GM12878 (cell line): Measurements from ENCODE around the gene CTNNA1. TPM values are rescaled to one million over a fixed set of nuclear protein-coding genes. Genes with fewer than 3 reads are reported as not detected.

ENCODE experiments used
- ATAC-seq: fragments of 200-7000 bp; cut with Tn5 transposase; 3 replicates; pipeline ENCODE4 v1.9.1; 2020; ENCODE audit warnings: mild to moderate bottlenecking, moderate library complexity
- BruUV-seq: library from RNA; stranded (reverse); fragments of 400-500 nt; replicated peaks from 2 replicates; lab custom pipeline; 2021; lab: Mats Ljungman, UMichigan
- CTCF ChIA-PET: fragments of 300-600 bp; sonication (Branson Sonifier 250); formaldehyde crosslinking; extraction: SDS; loops from one replicate; lab custom pipeline; 2021; ENCODE audit warnings: inconsistent platforms; lab: Yijun Ruan, JAX
- POLR2A ChIA-PET: fragments of 350-600 bp; formaldehyde crosslinking; extraction: SDS; loops from one replicate; lab custom pipeline; 2021; ENCODE audit warnings: inconsistent platforms; lab: Charles Lee
- RAD21 ChIA-PET: fragments of 300-600 bp; sonication (Branson Sonifier 250); formaldehyde crosslinking; loops from one replicate; lab custom pipeline; 2023; ENCODE audit warnings: antibody characterized with exemption; ENCODE audit not compliant: unreplicated experiment; lab: Charles Lee
- SMC1A ChIA-PET: fragments of 300-600 bp; sonication (Branson Sonifier 250); formaldehyde crosslinking; loops from one replicate; lab custom pipeline; 2023; ENCODE audit not compliant: unreplicated experiment, uncharacterized antibody; lab: Charles Lee
- DNase-seq: peaks from one replicate; pipeline ENCODE4 v3.0.0-alpha.2; 2011; ENCODE audit warnings: low read depth, low spot score
- FAIRE-seq: peaks from 3 replicates; lab custom pipeline; 2011; peaks lifted over from hg19 to GRCh38; lab: Jason Lieb, UNC
- H2AFZ ChIP-seq: 2 replicates; pipeline ENCODE4 v1.6.0; 2011; ENCODE audit warnings: low read depth, low read length, control low read depth; ENCODE audit not compliant: control insufficient read depth
- H3K27ac ChIP-seq: 2 replicates; pipeline ENCODE4 v1.5.1; 2011; ENCODE audit warnings: control low read depth; ENCODE audit not compliant: control insufficient read depth, insufficient read depth
- H3K27me3 ChIP-seq, 2 experiments: replicated peaks in 1 of 2; 2 replicates each; pipeline versions ENCODE4 v1.6.0 to v1.6.1; 2011; ENCODE audit warnings: low read length in 1 of 2; ENCODE audit not compliant: control insufficient read depth in 2 of 2, insufficient read depth in 2 of 2
- H3K36me3 ChIP-seq, 2 experiments: 2 replicates each; pipeline ENCODE4 v1.5.1; 2011; ENCODE audit warnings: low read length in 1 of 2; ENCODE audit not compliant: control insufficient read depth in 2 of 2, insufficient read depth in 2 of 2
- H3K4me1 ChIP-seq: 2 replicates; pipeline ENCODE4 v1.6.1; 2011; ENCODE audit warnings: mild to moderate bottlenecking, low read length, moderate library complexity, mixed read lengths; ENCODE audit not compliant: control insufficient read depth, insufficient read depth
- H3K4me2 ChIP-seq: 2 replicates; pipeline ENCODE4 v1.6.0; 2011; ENCODE audit warnings: control low read depth; ENCODE audit not compliant: control insufficient read depth, insufficient read depth
- H3K4me3 ChIP-seq: fragments of 200-600 bp; sonication (generic); 2 replicates; pipeline ENCODE4 v1.5.1; 2016
- H3K79me2 ChIP-seq: 2 replicates; pipeline ENCODE4 v1.6.0; 2011; ENCODE audit warnings: low read length; ENCODE audit not compliant: control insufficient read depth, insufficient read depth
- H3K9ac ChIP-seq: 2 replicates; pipeline ENCODE4 v1.8.0; 2011; ENCODE audit warnings: low read length, control low read depth, mixed read lengths; ENCODE audit not compliant: control insufficient read depth, insufficient read depth
- H3K9me3 ChIP-seq: replicated peaks from 3 replicates; pipeline ENCODE4 v1.5.1; 2011; ENCODE audit warnings: mild to moderate bottlenecking, low read length; ENCODE audit not compliant: control insufficient read depth, insufficient read depth
- H4K20me1 ChIP-seq: 2 replicates; pipeline ENCODE4 v1.6.0; 2011; ENCODE audit not compliant: control insufficient read depth, insufficient read depth
- CBX5 ChIP-seq: sonication (generic); IDR thresholded peaks from 2 replicates; pipeline ENCODE4 v1.6.1; 2016; ENCODE audit warnings: low read depth, moderate library complexity, mild to moderate bottlenecking, inconsistent platforms
- CHD2 ChIP-seq: IDR thresholded peaks from 2 replicates; pipeline ENCODE4 v1.6.1; 2011; ENCODE audit warnings: low read depth, low read length, improper control_type of control experiment, borderline replicate concordance
- FOS ChIP-seq: IDR thresholded peaks from 3 replicates; pipeline ENCODE4 v1.6.1; 2011; ENCODE audit warnings: borderline replicate concordance; ENCODE audit not compliant: insufficient read length; ENCODE audit errors: extremely low read depth
- MXI1 ChIP-seq: fragments of 150-350 bp; IDR thresholded peaks from 2 replicates; pipeline ENCODE4 v1.6.1; 2011; ENCODE audit warnings: low read depth, mild to moderate bottlenecking, inconsistent platforms, low read length, improper control_type of control experiment
- NRF1 ChIP-seq: conservative IDR thresholded peaks from 2 replicates; pipeline ENCODE4 v1.6.1; 2011; ENCODE audit warnings: mild to moderate bottlenecking, low read depth, low read length, improper control_type of control experiment
- WGBS: methylation state at CpG from one replicate; pipeline ENCODE4 v1.1.6; 2016; ENCODE audit warnings: low lambda C conversion rate; ENCODE audit not compliant: insufficient replicate concordance, insufficient coverage; ENCODE audit errors: missing lambda C conversion rate; 5-methylcytosine and 5-hydroxymethylcytosine counted together
- in situ Hi-C: fragments of 300-500 bp; cut with MboI; formaldehyde crosslinking; loops from 9 replicates; pipeline ENCODE4 v1.14.3; 2018; ENCODE audit warnings: mixed read lengths
- intact Hi-C: fragments of 100-400 bp; cut with micrococcal nuclease; formaldehyde crosslinking; loops from one replicate; pipeline ENCODE4 v1.14.2; 2022; ENCODE audit not compliant: unreplicated experiment
- polyA plus RNA-seq, 11 experiments: library from polyadenylated mRNA; depleted of rRNA in 4 of 11; unstranded in 6 of 11; stranded (reverse) in 5 of 11; fragments of >200 nt; fragmentation: Nextera tagmentation in 4 of 11; fragmentation: Illumina TruSeq in 1 of 11; extraction: Ambion mirVana in 4 of 11; extraction: Trizol in 1 of 11; gene quantifications; 1 replicate in 1 of 11; 2 replicates in 10 of 11; pipeline versions ENCODE4 v1.2.1 to v1.2.3, GENCODE V29; 2011 to 2016; ENCODE audit warnings: inconsistent platforms in 2 of 11, missing spikeins in 2 of 11, low read depth in 1 of 11
- total RNA-seq, 4 experiments: library from RNA; depleted of rRNA in 3 of 4; stranded (reverse); fragments of >200 nt in 3 of 4; fragmentation: Illumina TruSeq in 1 of 4; extraction: Trizol in 1 of 4; gene quantifications; 2 replicates each; pipeline versions ENCODE4 v1.2.1 to v1.2.3, GENCODE V29; 2013 to 2021
- TF ChIP-seq, protein P1 (sequence below): fragments of 450-650 bp; IDR thresholded peaks from 2 replicates; pipeline ENCODE4 v1.6.1; 2014; ENCODE audit warnings: mild to moderate bottlenecking
- TF ChIP-seq, protein P2 (sequence below): fragments of 450-650 bp; formaldehyde crosslinking; IDR thresholded peaks from 2 replicates; pipeline ENCODE4 v1.4.0; 2020; ENCODE audit warnings: mild to moderate bottlenecking, moderate library complexity

The CTNNA1 gene
- total and polyA plus RNA-seq, 10 of the 15 experiments (the other 5 are each of a cell fraction or from before 2014, with no cell fraction given) = 32.6 to 104 (median 57.7) TPM

DNA sequence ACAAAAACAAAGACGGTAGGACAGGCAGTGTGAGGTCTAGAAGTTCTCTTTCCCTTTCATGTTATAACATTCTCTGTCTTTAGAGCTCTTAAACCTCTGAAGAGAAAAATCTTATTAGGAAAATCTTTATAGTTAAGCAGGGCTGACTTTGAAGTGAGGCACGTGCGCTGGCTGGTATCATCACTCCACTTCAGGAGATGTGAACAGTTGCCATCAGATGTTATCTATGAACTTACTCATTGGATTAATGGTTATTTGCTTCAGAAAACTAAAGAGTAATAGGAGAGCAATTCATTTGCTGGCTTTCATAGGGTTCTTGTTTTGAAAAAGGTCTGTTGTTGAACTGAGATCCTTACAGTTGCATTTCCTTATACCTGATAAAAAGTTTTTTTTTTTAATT lies 96.2 kb downstream of the CTNNA1 start (continued):
- no peak for TF ChIP-seq CBX5
- TF ChIP-seq, protein P1, sequence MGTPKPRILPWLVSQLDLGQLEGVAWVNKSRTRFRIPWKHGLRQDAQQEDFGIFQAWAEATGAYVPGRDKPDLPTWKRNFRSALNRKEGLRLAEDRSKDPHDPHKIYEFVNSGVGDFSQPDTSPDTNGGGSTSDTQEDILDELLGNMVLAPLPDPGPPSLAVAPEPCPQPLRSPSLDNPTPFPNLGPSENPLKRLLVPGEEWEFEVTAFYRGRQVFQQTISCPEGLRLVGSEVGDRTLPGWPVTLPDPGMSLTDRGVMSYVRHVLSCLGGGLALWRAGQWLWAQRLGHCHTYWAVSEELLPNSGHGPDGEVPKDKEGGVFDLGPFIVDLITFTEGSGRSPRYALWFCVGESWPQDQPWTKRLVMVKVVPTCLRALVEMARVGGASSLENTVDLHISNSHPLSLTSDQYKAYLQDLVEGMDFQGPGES = no peak
- TF ChIP-seq, all 136 proteins: peak for 0

DNA sequence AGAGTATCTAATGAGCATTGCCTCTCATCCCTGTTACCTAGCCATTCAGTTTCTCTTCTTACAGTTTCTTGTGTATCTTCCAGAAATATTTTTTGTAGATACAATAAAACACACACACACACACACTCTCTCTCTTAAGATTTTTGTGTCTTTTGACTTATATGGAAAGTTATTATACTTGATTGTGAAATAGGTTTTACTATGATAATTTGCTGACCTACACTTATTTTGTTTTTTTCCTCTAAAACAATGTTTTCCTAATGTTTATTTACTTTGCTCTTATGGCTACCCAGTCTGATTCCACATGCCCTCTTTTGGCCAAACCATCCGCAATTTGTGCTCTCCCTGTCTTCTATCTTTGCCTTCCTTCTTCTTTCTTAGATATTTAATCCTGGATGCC lies 96.7 kb downstream of the CTNNA1 start:
- WGBS = 100% methylated on average over 1 of the region's 1 CpG
- Histone ChIP-seq H3K9ac (no peak overlapping the region), H2AFZ (no peak overlapping the region)
- POLR2A ChIA-PET = interaction anchor here (0.5 kb wide), 1 partner anchor 59 kb away, joined by 6 read pairs; no protein-coding TSS in a partner anchor
- TF ChIP-seq NRF1 (no peak), FOS (no peak), MXI1 (no peak), CHD2 (no peak)
- TF ChIP-seq, protein P2, sequence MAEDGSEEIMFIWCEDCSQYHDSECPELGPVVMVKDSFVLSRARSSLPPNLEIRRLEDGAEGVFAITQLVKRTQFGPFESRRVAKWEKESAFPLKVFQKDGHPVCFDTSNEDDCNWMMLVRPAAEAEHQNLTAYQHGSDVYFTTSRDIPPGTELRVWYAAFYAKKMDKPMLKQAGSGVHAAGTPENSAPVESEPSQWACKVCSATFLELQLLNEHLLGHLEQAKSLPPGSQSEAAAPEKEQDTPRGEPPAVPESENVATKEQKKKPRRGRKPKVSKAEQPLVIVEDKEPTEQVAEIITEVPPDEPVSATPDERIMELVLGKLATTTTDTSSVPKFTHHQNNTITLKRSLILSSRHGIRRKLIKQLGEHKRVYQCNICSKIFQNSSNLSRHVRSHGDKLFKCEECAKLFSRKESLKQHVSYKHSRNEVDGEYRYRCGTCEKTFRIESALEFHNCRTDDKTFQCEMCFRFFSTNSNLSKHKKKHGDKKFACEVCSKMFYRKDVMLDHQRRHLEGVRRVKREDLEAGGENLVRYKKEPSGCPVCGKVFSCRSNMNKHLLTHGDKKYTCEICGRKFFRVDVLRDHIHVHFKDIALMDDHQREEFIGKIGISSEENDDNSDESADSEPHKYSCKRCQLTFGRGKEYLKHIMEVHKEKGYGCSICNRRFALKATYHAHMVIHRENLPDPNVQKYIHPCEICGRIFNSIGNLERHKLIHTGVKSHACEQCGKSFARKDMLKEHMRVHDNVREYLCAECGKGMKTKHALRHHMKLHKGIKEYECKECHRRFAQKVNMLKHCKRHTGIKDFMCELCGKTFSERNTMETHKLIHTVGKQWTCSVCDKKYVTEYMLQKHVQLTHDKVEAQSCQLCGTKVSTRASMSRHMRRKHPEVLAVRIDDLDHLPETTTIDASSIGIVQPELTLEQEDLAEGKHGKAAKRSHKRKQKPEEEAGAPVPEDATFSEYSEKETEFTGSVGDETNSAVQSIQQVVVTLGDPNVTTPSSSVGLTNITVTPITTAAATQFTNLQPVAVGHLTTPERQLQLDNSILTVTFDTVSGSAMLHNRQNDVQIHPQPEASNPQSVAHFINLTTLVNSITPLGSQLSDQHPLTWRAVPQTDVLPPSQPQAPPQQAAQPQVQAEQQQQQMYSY (CRISPR knock-in tag) = no peak
- TF ChIP-seq, all 136 proteins: peak for 0
- Histone ChIP-seq H3K4me3 (no peak overlapping the region), H3K4me1 (no peaks in the 10 kb centered on the region; the same call in 1 of the 2 replicates), H3K79me2 (no peaks in the 10 kb centered on the region), H3K27me3 (no peaks in the 10 kb centered on the region), H3K9me3 (no peaks in the 10 kb centered on the region), H3K36me3 (no peaks in the 10 kb centered on the region), H4K20me1 (no peaks in the 10 kb centered on the region), H3K27ac (no peak overlapping the region), H3K4me2 (no peak overlapping the region)
- ChIA-PET SMC1A (interaction anchor here (1.3 kb wide), 1 partner anchor 25 kb away, joined by 3 read pairs; no protein-coding TSS in a partner anchor), RAD21 (no interaction called here), CTCF (no interaction called here)
- BruUV-seq = no TSS peak
- DNase-seq = no peak
- FAIRE-seq = no peak
- no peak for ATAC-seq
- in situ Hi-C loops (no loop called here), intact Hi-C loops (no loop called here)
